Myocyte (in vitro differentiated cells): ENCODE results near the gene BMP7. TPM values are rescaled to one million over a fixed set of nuclear protein-coding genes. Genes with fewer than 3 reads are reported as not detected.

ENCODE experiments used
- DNase-seq: peaks from one replicate; pipeline ENCODE4 v3.0.0-alpha.2; 2012; ENCODE audit warnings: low read depth
- polyA plus RNA-seq: library from polyadenylated mRNA; unstranded; fragments of >200 nt; gene quantifications from one replicate; pipeline ENCODE4 v1.2.1, GENCODE V29; 2012; ENCODE audit warnings: missing spikeins
- total RNA-seq: library from RNA; depleted of rRNA; stranded (reverse); fragments of >200 nt; gene quantifications from 2 replicates; pipeline ENCODE4 v1.2.3, GENCODE V29; 2014

The BMP7 gene
- total RNA-seq = not detected in 2 replicates
- not detected for polyA plus RNA-seq

GRCh38 chr20:57266291-57267157 is at the start of gene BMP7:
TSS of gene BMP7 (minus strand) at chr20:57266641. CDS start at chr20:57266122, 519 bp downstream.
- DNase-seq = no peak

- no peak for DNase-seq
Observed at GRCh38 chr20:57315976-57316480, 49.6 kb upstream of the BMP7 start.

GRCh38 chr20:57315083-57315975 is 48.9 kb upstream of the BMP7 start:
- DNase-seq = no peak

GRCh38 chr20:57313951-57314350 is 47.5 kb upstream of the BMP7 start:
- DNase-seq = no peak

GRCh38 chr20:57313230-57313629 is 46.8 kb upstream of the BMP7 start:
- no peak for DNase-seq

GRCh38 chr20:57312138-57312537 is 45.7 kb upstream of the BMP7 start:
- DNase-seq = no peak

- DNase-seq = no peak
Observed at GRCh38 chr20:57310821-57311514, 44.5 kb upstream of the BMP7 start.

- no peak for DNase-seq
Observed at GRCh38 chr20:57309544-57310115, 43.2 kb upstream of the BMP7 start.

- no peak for DNase-seq
Observed at GRCh38 chr20:57308451-57309271, 42.2 kb upstream of the BMP7 start.

- DNase-seq = no peak
Observed at GRCh38 chr20:57306747-57307146, 40.3 kb upstream of the BMP7 start.

GRCh38 chr20:57301026-57301425 is 34.6 kb upstream of the BMP7 start:
- no peak for DNase-seq

GRCh38 chr20:57298457-57298856 is 32.0 kb upstream of the BMP7 start:
- DNase-seq = no peak

- DNase-seq = no peak
Observed at GRCh38 chr20:57294550-57294949, 28.1 kb upstream of the BMP7 start.

- DNase-seq = no peak
Observed at GRCh38 chr20:57293995-57294394, 27.6 kb upstream of the BMP7 start.

GRCh38 chr20:57292611-57293010 is 26.2 kb upstream of the BMP7 start:
- no peak for DNase-seq

GRCh38 chr20:57291694-57292093 is 25.3 kb upstream of the BMP7 start:
- no peak for DNase-seq

GRCh38 chr20:57291003-57291402 is 24.6 kb upstream of the BMP7 start:
- DNase-seq = no peak

GRCh38 chr20:57290178-57290484 is 23.7 kb upstream of the BMP7 start:
- no peak for DNase-seq

- no peak for DNase-seq
Observed at GRCh38 chr20:57289391-57290177, 23.1 kb upstream of the BMP7 start.
